ENCODE measurements around the gene HPGDS.
"Not testable (repeated sequence)": the region's sequence is repeated elsewhere in the genome, so short reads cannot be mapped to it uniquely, and the experiment has no call there.

HPGDS gene

DNA sequence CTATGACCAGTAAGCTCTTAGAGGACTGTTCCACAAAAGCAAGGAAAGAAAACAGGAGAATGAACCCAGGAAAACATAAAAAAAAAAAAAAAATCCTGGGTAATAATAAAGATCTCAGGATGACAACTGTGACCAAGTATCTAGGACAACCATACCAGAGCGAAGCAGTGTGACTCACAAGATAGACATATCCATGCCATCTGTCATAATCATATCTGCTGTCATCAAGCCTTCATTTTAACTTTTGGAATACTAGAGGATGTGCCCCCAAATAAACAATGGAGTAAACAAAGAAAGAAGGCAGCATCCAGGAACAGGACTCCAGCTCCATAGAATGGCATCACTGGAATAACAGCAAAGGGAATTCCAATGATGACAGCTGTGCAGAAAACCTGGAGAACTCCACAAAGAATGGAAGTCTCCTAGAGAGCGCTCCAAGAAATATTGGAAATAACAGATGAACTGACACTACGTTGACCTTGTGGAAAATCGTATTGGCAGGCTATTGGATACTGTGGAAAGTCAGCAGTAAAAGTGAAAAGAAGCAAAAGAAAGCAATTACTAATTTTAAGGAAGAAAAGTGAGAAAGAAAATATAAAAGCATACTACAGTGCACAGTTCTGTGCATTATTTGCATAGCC, 35.3 kb downstream of the HPGDS start:
- no peak for DNase-seq

GRCh38 chr4:94306713-94307112, 35.9 kb downstream of the HPGDS start:
- DNase-seq, result no peak

GRCh38 chr4:94305466-94306225, 37.0 kb downstream of the HPGDS start:
- DNase-seq, result no peak

- DNase-seq, result no peak
Observed at GRCh38 chr4:94304365-94304971, 38.2 kb downstream of the HPGDS start.

- DNase-seq, result no peak
Observed at GRCh38 chr4:94302191-94302590, 40.4 kb downstream of the HPGDS start.

- DNase-seq, result no peak
Observed at GRCh38 chr4:94298725-94299252, 43.8 kb downstream of the HPGDS start.

- DNase-seq, result not testable (repeated sequence)
Observed at GRCh38 chr4:94295473-94295872, 47.2 kb downstream of the HPGDS start.

- DNase-seq, result not testable (repeated sequence)
Observed at GRCh38 chr4:94293981-94294380, 48.7 kb downstream of the HPGDS start.

GRCh38 chr4:94290245-94290644, 52.4 kb downstream of the HPGDS start:
- DNase-seq, result no peak

- peak; percentile 14 for DNase-seq
Observed at GRCh38 chr4:94285666-94286065, 57.0 kb downstream of the HPGDS start.

DNA sequence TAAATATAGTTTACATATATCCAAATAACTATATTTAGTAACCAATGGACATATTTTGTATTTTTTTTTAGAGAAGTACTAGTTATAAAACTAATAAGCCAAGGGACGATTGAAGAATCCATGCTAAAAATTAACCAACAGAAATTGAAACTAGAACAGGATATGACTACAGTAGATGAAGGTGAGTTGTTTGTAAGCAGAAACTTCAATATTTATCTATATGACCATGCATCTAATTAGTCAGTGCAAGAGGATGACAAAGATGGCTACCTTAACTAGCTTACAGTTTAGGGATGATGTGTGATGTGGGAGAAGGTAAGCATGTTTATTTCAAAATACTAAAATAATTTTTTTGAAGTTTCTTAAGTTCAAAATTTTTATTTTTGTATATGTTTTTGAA, 57.7 kb downstream of the HPGDS start:
- DNase-seq, result no peak

DNA sequence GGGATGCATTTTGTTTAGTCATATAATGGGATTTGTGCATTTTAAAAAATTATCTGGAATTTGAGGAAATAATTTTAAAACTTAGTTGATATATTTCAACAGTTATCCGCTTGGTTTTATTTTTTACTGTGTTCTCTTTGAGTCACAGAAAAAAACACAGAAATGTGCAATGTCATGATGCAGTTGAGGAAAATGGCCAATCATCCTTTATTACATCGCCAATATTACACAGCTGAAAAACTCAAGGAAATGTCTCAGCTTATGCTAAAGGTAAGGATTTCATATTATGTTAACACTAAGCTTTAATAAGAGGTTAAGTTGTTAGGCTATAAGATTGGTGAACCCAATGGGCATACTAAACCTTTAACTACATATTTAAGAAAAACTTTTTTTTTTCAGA, 63.9 kb downstream of the HPGDS start:
- no peak for DNase-seq

DNA sequence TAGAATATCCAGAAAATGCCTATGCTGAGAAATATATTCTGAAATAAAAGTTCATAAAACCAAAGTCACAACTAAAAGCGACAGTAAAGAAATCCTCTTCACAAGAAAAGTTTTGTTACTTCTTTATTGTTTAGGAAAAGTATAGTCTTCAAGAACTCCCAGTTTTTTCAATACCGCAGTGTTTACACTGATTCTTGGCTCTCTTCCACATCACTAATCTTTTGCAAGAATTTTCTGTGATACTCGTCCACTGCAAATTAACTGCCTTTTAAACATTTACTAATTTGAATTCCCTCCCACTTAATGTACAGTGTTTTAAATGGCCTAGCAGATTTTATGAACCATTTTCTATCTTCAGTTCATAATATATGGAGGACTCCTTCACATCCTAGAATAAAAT, 65.1 kb downstream of the HPGDS start:
- DNase-seq, result no peak

DNA sequence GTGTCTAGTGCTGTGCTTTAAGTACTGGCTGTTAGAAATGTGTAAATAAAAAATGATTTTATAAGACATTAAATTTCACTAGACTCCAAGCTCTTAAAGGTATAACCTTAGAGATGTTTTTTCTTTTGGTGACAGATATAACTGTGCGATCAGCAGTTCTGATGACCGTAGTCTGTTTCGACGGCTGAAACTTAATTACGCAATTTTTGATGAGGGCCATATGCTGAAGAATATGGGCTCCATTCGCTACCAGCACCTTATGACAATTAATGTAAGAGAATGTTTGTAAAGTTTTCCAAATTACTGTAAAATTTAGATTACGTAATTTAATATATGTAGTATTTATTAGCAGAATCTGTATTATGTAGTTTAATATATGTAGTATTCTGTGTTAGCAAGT, 66.4 kb downstream of the HPGDS start:
- DNase-seq, result no peak

DNA sequence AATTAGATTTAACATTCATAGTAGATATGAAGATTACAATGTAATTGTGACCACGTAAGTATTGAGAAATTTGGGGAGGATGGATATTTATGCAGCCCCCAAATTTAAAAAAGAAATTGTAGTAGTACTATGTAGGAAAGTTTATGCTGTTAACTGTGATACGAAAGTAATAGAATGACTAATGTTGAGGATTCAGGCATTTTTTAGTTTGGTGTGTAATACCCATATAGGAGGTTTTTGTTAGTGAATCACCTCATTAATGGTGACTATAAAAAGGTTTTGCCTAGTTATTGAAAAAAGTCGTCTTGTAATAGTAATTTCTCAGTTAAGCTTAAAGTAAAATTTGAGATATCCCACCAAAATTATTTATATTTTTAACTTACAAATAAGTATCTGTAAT, 67.7 kb downstream of the HPGDS start:
- no peak for DNase-seq

GRCh38 chr4:94271248-94271647, 71.4 kb downstream of the HPGDS start:
- DNase-seq, result no peak

- no peak for DNase-seq
Observed at GRCh38 chr4:94267037-94267436, 75.6 kb downstream of the HPGDS start.

DNA sequence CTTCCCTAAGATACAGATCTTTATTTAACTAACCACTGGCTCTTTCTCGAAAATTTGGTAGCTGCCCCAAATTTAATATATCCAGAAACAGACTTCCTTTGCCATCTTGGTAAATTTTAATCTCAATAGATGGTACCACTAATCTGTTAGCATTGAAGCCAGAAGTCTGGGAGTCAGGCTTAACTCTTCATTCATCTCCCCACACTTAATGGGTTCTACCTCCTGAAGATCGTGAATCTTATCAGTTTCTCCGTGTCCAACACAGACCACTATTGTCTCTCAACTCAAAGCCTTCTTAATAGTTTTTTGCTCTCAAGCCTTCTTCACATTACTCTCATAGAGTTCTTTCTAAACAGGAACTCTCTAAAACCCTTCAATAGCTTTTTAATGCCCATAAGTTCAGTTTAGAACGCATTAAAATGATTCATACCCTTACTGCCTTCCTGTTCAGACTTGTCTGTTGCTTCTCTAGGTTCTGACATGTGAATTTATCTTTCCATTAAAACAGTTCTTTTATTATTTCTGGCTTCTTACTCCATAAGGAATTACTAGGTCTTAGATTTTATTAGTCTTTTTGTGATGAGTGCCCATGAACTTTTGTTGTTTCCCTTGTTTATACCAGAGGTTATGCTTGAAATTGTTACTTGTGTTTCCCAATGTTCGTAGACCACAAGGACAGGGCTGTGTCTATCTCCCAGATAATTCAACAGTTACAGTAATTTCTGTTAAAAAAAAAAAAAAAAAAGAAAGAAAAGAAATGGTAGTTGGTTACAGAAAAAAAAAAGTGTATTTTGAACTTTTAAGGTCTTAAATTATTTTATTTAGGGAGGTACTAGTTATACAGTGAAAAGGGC, 80.2 kb downstream of the HPGDS start:
- DNase-seq, result no peak

GRCh38 chr4:94256828-94257227, 85.8 kb downstream of the HPGDS start:
- no peak for DNase-seq

- no peak for DNase-seq
Observed at GRCh38 chr4:94256144-94256783, 86.4 kb downstream of the HPGDS start.

GRCh38 chr4:94253036-94253435, 89.6 kb downstream of the HPGDS start:
- DNase-seq, result no peak

DNA sequence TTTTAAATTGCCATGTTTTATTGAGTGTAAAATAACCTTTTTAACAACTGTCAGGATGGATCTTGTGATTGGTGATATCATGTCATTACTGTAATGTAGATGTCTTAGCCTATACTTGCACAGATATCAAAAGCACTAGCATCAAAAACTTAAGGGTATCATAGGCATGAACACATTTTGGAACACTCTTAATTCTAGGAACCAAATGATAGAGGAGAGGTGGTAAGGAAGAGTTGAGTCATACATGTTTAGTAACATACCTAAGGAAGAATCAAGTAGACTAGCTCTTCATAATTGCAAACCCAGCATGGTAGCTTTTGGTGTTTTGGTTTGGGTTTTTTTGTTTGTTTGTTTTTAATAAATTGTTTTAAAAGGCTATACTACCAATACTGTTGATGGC, 91.5 kb downstream of the HPGDS start:
- no peak for DNase-seq
